Mucosa of descending colon (tissue), 3 donors: ENCODE data around the gene AVEN. TPM values are rescaled to one million over a fixed set of nuclear protein-coding genes. Genes with fewer than 3 reads are reported as not detected.
"Not testable (repeated sequence)": the region's sequence is repeated elsewhere in the genome, so short reads cannot be mapped to it uniquely, and the experiment has no call there.

Source experiments
- ATAC-seq: fragments of 200-7000 bp; cut with Tn5 transposase; one replicate; pipeline ENCODE4 v1.9.1; 2020; ENCODE audit warnings: mild to moderate bottlenecking, moderate library complexity
- DNase-seq, 3 donors: peaks; one replicate each; pipeline ENCODE4 v3.0.0-alpha.2; 2020
- H3K36me3 ChIP-seq: fragments of 200-600 bp; one replicate; pipeline ENCODE4 v1.8.0; 2021; ENCODE audit warnings: low read depth, mild to moderate bottlenecking
- H3K4me1 ChIP-seq: fragments of 200-600 bp; one replicate; pipeline ENCODE4 v1.8.0; 2021; ENCODE audit warnings: low read depth, mild to moderate bottlenecking
- H3K4me3 ChIP-seq: fragments of 200-600 bp; one replicate; pipeline ENCODE4 v1.8.0; 2021; ENCODE audit warnings: mild to moderate bottlenecking
- H3K9me3 ChIP-seq: fragments of 200-600 bp; one replicate; pipeline ENCODE4 v1.8.0; 2021; ENCODE audit warnings: mild to moderate bottlenecking
- CTCF ChIP-seq: fragments of 200-600 bp; IDR thresholded peaks from one replicate; pipeline ENCODE4 v1.8.0; 2022; ENCODE audit warnings: antibody characterized with exemption, mild to moderate bottlenecking
- intact Hi-C, 2 donors: fragments of 100-400 bp; cut with DNase I in 1 of 2; cut with micrococcal nuclease in 1 of 2; formaldehyde crosslinking; loops; one replicate each; pipeline versions ENCODE4 v1.11.0 to v1.11.1; 2022; cut with DNase I, micrococcal nuclease
- total RNA-seq, 3 donors: library from RNA; stranded (reverse); fragmentation: NEBNext Ultra II Directional in 2 of 3; extraction: Animal tissue kit (Norgen Biotek cat#: 25700) in 2 of 3; gene quantifications; one replicate each; pipeline versions ENCODE4 v1.2.1 to v1.2.4, GENCODE V29; 2021 to 2023
- donor health status: DM: no; HTN: no; CAD: no; lungs with moderate emphysema.
- donor health status: DM: no; HTN: no; CAD: no.
- donor health status: DM: no; HTN: yes; CAD: no.

AVEN gene
- total RNA-seq, 3 donors from 2014 or later, result 9.5 to 16.3 (median 11.9) TPM

- intact Hi-C loops, result no loop called here
- H3K4me1 ChIP-seq, result no peaks in the 10 kb centered on the region
- DNase-seq, result no peak
- H3K36me3 ChIP-seq, result no peaks in the 10 kb centered on the region
- H3K9me3 ChIP-seq, result no peaks in the 10 kb centered on the region
- TF ChIP-seq CTCF, result no peak
- no peak overlapping the region for H3K4me3 ChIP-seq
- ATAC-seq, result no peak
Measured at GRCh38 chr15:34011481-34011880, 27.5 kb downstream of the AVEN start.

GRCh38 chr15:34010921-34011320 lies 28.1 kb downstream of the AVEN start:
- ATAC-seq (no peak), DNase-seq (no peak)
- intact Hi-C loops, result no loop called here
- no peaks in the 10 kb centered on the region for H3K9me3 ChIP-seq
- no peak for TF ChIP-seq CTCF
- no peaks in the 10 kb centered on the region for H3K36me3 ChIP-seq
- H3K4me1 ChIP-seq, result no peaks in the 10 kb centered on the region
- H3K4me3 ChIP-seq, result no peak overlapping the region

DNA sequence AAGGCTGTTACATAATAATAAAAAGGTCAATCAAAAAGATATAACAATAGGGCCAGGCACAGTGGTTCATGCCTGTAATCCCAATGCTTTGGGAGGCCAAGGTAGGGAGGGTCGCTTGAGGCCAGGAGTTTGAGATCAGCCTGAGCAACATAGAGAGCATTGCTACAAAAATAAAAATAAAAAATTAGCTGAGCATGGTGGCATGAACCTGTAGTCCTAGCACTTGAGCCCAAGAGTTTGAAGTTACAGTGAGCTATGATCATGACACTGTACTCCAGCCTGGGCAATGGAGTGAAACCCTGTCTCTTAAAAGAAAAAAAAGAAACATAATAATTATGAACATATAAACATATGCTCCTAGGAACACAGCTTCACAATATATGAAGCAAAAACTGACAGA lies 29.3 kb downstream of the AVEN start:
- DNase-seq (no peak), ATAC-seq (no peak)
- no peaks in the 10 kb centered on the region for H3K36me3 ChIP-seq
- H3K4me3 ChIP-seq, result no peak overlapping the region
- H3K4me1 ChIP-seq, result no peaks in the 10 kb centered on the region
- intact Hi-C loops, result no loop called here
- H3K9me3 ChIP-seq, result no peaks in the 10 kb centered on the region
- TF ChIP-seq CTCF, result no peak

- ATAC-seq (no peak), DNase-seq (no peak)
- Histone ChIP-seq H3K9me3 (no peaks in the 10 kb centered on the region), H3K4me1 (no peaks in the 10 kb centered on the region), H3K4me3 (no peak overlapping the region), H3K36me3 (no peaks in the 10 kb centered on the region)
- intact Hi-C loops, result no loop called here
- no peak for TF ChIP-seq CTCF
Measured at GRCh38 chr15:34006381-34006780, 32.6 kb downstream of the AVEN start.

DNA sequence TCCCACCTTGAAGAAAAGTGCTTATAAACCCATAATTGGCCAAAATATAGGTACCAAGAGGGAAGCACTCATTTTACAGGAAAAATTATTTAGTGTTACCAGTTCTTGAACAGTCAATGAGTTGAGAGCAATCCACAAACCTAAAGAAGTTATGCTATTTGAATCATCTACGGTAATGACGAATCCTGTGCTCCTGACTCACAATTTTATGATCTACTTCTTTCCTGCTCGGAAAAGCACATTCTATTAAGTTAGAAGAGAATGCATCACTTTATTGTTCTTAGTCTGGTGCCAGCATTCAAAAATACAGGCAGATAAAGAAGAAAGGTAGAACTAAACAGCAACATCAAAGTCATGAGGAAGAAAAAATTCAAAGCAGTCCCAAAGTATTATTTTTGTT lies 37.5 kb downstream of the AVEN start:
- no peaks in the 10 kb centered on the region for H3K9me3 ChIP-seq
- no peak for DNase-seq
- no peak for ATAC-seq
- TF ChIP-seq CTCF, result no peak
- intact Hi-C loops, result no loop called here
- H3K4me1 ChIP-seq, result no peaks in the 10 kb centered on the region
- H3K4me3 ChIP-seq, result no peak overlapping the region
- no peaks in the 10 kb centered on the region for H3K36me3 ChIP-seq

GRCh38 chr15:33995666-33996065 lies 43.3 kb downstream of the AVEN start:
- H3K4me3 ChIP-seq, intact Hi-C loops, H3K36me3 ChIP-seq, ATAC-seq, DNase-seq, H3K9me3 ChIP-seq, H3K4me1 ChIP-seq: not testable (repeated sequence)
